Sigmoid colon (tissue), 7 donors: ENCODE data around the gene NTN3. TPM values are rescaled to one million over a fixed set of nuclear protein-coding genes. Genes with fewer than 3 reads are reported as not detected.

Source experiments
- polyA plus RNA-seq, 3 donors: library from polyadenylated mRNA; stranded (reverse); fragments of 200-250 nt; gene quantifications; one replicate each; pipeline ENCODE4 v1.2.3, GENCODE V29; 2013
- small RNA-seq, 3 donors: library from RNA; depleted of rRNA; stranded (forward); fragments of <200 nt; gene quantifications; one replicate each; pipeline ENCODE3, GENCODE V24; 2016
- total RNA-seq, 4 donors: library from RNA; depleted of rRNA; stranded (reverse); fragments of >200 nt; gene quantifications; one replicate each; pipeline ENCODE4 v1.1.0, GENCODE V29; 2016
- donor health status: healthy with polysubstance abuse.
- donor health status: Bipolar disorder and iron deficiency.
- donor health status: healthy.

NTN3 gene
- total and polyA plus RNA-seq, 7 donors = 0.13 to 0.83 TPM; not detected in 5

Small RNA genes lying within 50 kb of the gene (small RNA-seq; reads per million reads assigned to genes)
- gene AC093525.1 (0 reads per million in 3 donors), gene MIR6768 (0 reads per million in 3 donors)

Other genes starting within 250 kb of the NTN3 start
- 10 to 100 TPM; 17.4 to 26.9 (median 22.0) TPM for gene E4F1, start 247.7 kb upstream of the NTN3 start, total RNA-seq
- 10 to 100 TPM; 10.8 to 25.3 (median 13.4) TPM for gene E4F1, start 247.7 kb upstream of the NTN3 start, polyA plus RNA-seq
- gene DNASE1L2, start 234.9 kb upstream of the NTN3 start, total RNA-seq = under 1 TPM in 3 of 4 donors, not detected in 1; 0.36 to 0.82 (median 0.81) TPM
- gene DNASE1L2, start 234.9 kb upstream of the NTN3 start, polyA plus RNA-seq = under 1 TPM in 1 of 3 donors, not detected in 2; 0.93 TPM
- 10 to 100 TPM; 50.2 to 87.2 (median 67.0) TPM for gene ECI1, start 219.7 kb upstream of the NTN3 start, total RNA-seq
- gene ECI1, start 219.7 kb upstream of the NTN3 start, polyA plus RNA-seq = 100 to 1,000 TPM in 2 of 3 donors, 10 to 100 TPM in 1; 84.8 to 136 (median 121) TPM
- gene RNPS1, start 203.2 kb upstream of the NTN3 start, total RNA-seq = 100 to 1,000 TPM; 110 to 145 (median 128) TPM
- 100 to 1,000 TPM; 111 to 171 (median 112) TPM for gene RNPS1, start 203.2 kb upstream of the NTN3 start, polyA plus RNA-seq
- 10 to 100 TPM in 1 of 4 donors, 1 to 10 TPM in 3; 4.9 to 21.3 (median 7.4) TPM for gene ABCA3, start 130.6 kb upstream of the NTN3 start, total RNA-seq
- gene ABCA3, start 130.6 kb upstream of the NTN3 start, polyA plus RNA-seq = 1 to 10 TPM in 1 of 3 donors, under 1 TPM in 2; 0.46 to 4.2 (median 0.60) TPM
- 1 to 10 TPM in 2 of 4 donors, under 1 TPM in 2; 0.71 to 1.9 (median 1.1) TPM for gene CCNF, start 41.9 kb upstream of the NTN3 start, total RNA-seq
- 10 to 100 TPM in 1 of 3 donors, 1 to 10 TPM in 1, under 1 TPM in 1; 0.60 to 11.6 (median 1.2) TPM for gene CCNF, start 41.9 kb upstream of the NTN3 start, polyA plus RNA-seq
- gene TEDC2, start 11.2 kb upstream of the NTN3 start, total RNA-seq = 1 to 10 TPM in 1 of 4 donors, not detected in 3; 8.3 TPM
- gene TEDC2, start 11.2 kb upstream of the NTN3 start, polyA plus RNA-seq = 10 to 100 TPM in 1 of 3 donors, 1 to 10 TPM in 1, under 1 TPM in 1; 0.60 to 10.6 (median 2.3) TPM
- 10 to 100 TPM in 2 of 4 donors, 1 to 10 TPM in 2; 5.9 to 16.1 (median 10.5) TPM for gene TBC1D24, start 3.8 kb downstream of the NTN3 start, total RNA-seq
- 1 to 10 TPM in 2 of 3 donors, under 1 TPM in 1; 0.60 to 6.5 (median 1.4) TPM for gene TBC1D24, start 3.8 kb downstream of the NTN3 start, polyA plus RNA-seq
- gene ATP6V0C, start 42.7 kb downstream of the NTN3 start, total RNA-seq = 10 to 100 TPM; 33.2 to 51.5 (median 42.5) TPM
- gene ATP6V0C, start 42.7 kb downstream of the NTN3 start, polyA plus RNA-seq = 100 to 1,000 TPM in 1 of 3 donors, 10 to 100 TPM in 2; 79.3 to 233 (median 99.0) TPM
- gene AMDHD2, start 49.1 kb downstream of the NTN3 start, total RNA-seq = 10 to 100 TPM; 23.3 to 25.3 (median 24.4) TPM
- gene AMDHD2, start 49.1 kb downstream of the NTN3 start, polyA plus RNA-seq = 10 to 100 TPM; 21.0 to 39.4 (median 21.5) TPM
- gene CEMP1, start 60.1 kb downstream of the NTN3 start, total RNA-seq = not detected
- gene CEMP1, start 60.1 kb downstream of the NTN3 start, polyA plus RNA-seq = 1 to 10 TPM in 1 of 3 donors, under 1 TPM in 1, not detected in 1; 0.90 to 1.2 TPM
- gene PDPK1, start 66.7 kb downstream of the NTN3 start, total RNA-seq = 10 to 100 TPM; 22.7 to 32.2 (median 31.0) TPM
- gene PDPK1, start 66.7 kb downstream of the NTN3 start, polyA plus RNA-seq = 10 to 100 TPM; 24.0 to 31.1 (median 31.0) TPM
- gene KCTD5, start 211.2 kb downstream of the NTN3 start, total RNA-seq = 10 to 100 TPM in 3 of 4 donors, 1 to 10 TPM in 1; 9.5 to 17.1 (median 11.5) TPM
- 10 to 100 TPM; 47.4 to 80.5 (median 78.6) TPM for gene KCTD5, start 211.2 kb downstream of the NTN3 start, polyA plus RNA-seq
- gene PRSS27, start 248.9 kb downstream of the NTN3 start, total RNA-seq = 1 to 10 TPM; 1.2 to 5.0 (median 1.4) TPM
- 1 to 10 TPM in 1 of 3 donors, under 1 TPM in 1, not detected in 1; 0.60 to 2.1 TPM for gene PRSS27, start 248.9 kb downstream of the NTN3 start, polyA plus RNA-seq